Activated CD4-positive, alpha-beta T cell treated with anti-CD3 and anti-CD28 coated beads for 24 hours (primary cell): ENCODE data around the gene LRRC30.

Source experiments
- DNase-seq, 2 donors: peaks; one replicate each; pipeline ENCODE4 v3.0.0-alpha.2; 2020; ENCODE audit warnings: low read depth in 2 of 2

Gene LRRC30

DNA sequence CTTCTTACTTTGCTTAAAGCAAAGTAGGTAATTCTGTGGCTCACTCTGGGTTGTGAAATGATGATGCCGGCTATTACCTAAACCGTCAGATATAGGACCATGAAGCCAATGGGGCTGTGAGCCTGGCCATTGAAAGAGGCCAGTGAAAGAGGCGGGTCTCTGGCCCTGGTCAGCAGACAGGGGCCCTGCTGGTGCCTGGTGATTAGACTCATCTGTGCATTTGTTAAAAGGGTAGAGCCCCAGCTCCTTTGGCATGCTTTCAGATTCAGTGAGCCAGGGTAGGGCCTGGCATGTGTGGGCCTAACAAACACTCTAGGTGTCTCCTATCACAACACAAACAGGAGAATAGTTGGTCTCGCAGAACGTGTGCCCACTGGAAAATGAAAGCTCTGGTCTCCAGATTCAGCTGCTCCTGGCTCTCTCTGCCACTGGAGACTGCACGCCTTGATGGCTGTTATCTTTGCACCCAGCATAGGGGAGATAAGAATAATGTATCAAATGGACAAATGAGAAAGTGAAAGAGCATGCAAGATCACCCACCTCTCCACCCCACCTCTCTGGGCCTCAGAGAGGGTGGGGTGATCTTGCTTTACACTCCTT is 6.9 kb downstream of the LRRC30 start:
- no peak for DNase-seq

GRCh38 chr18:7242926-7243325 is 12.0 kb downstream of the LRRC30 start:
- DNase-seq = no peak

DNA sequence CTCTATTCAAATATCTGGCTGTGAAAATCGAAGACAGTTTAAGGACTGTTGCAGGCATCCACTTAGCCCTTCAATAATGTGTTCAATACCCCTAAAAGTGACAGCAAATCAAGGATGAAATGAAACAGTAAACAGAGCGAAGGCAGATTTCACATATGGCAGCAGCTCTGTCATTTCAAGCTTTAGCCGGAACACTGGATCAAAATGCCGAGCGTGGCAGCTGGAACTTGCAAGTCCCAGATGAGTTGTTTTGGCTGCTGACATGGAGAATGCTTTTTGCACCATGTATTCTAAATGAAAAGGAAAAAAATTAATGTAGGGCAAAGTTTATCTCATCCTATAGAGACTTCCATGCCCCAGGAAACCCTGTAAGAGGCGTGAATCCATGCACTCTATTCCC is 18.0 kb downstream of the LRRC30 start:
- DNase-seq = no peak

DNA sequence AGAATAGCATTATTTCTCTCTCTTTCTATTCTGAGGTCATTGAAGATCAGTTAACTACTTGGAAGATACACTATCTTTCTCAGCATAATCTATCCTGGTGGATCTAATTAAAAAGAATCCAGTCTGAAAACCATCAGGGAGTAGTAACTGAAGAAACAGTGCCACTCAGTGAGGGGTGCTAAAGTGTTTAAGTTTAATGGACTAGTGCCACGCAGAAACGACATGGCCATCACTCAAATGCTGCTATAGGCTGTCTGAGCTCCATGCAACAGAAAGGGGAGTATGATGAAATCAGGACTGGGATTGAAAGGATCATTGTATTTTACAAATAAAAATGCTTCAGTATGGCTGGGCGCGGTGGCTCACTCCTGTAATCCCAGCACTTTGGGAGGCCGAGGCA is 23.3 kb downstream of the LRRC30 start:
- no peak for DNase-seq

GRCh38 chr18:7255054-7255453 is 24.2 kb downstream of the LRRC30 start:
- no peak for DNase-seq

DNA sequence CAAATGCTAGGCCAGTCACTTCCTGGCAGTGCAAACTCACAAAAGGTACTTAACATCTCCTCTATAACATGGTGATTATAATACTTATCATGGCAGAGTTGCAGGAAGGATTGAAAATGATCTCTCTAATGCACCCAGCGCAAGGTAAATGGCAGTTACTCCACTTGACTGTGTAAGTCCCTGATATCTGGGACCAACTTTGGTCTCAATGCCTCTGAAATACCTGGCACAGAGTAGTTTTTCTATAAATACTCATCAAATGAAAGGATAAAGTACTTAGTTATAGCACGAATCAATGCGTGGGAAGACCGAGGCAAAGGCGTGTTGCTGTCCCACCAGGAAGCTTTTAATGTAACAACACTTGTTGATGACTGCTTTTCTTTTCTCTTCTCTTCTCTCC is 24.8 kb downstream of the LRRC30 start:
- no peak for DNase-seq

DNA sequence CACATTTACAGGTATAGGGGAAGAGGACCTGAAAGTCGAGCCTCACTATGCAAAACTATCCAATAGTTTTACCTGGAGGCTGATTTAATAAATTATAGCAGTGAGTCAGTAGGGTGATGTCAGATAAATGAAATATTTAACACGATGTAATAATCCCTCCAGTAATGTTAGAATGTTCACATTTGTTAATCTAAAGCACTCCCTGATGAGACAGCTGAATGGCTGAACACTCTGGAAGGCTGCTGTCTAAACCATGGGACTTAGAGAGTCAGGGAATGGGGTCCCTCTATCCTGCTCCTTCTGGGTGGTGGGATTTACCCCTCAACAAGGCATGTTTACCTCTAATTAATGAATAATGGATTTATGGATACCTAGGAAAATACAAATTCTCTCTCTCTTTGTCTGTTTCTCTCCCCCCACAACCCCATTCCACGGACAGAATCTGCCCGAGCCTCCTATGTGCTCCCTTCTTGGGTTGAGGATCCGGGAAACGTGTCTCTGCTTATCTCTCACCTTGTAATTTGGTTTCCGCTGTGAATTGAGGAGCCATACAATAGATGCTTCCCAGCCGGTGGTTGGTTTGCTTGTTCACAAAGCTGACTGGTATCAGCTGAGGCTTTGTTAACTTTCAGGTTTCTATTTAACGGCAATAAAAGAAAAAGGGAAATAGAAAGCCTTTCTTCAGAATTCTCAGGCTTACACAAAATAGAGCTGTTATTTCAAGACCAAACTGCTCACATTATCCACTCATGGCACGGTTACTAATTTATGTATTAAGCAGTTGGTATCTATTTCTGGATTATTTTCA is 25.9 kb downstream of the LRRC30 start:
- DNase-seq = no peak

DNA sequence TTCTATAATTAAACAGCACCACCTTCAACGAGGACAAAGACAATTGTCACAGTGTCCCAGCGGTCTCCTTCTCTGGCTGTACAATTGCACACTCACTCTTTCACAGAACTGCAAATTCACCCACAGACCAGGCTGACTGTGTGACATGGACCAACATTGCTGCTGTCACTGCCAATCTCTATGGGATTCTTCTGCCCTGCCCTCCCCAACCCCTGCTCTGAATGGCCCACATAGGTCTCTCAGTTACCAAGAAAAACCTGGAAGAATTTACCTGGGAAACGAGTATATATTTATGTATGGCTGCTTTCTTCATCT is 26.5 kb downstream of the LRRC30 start:
- no peak for DNase-seq

- no peak for DNase-seq
Measured at GRCh38 chr18:7259475-7259874, 28.6 kb downstream of the LRRC30 start.

GRCh38 chr18:7261199-7261598 is 30.3 kb downstream of the LRRC30 start:
- no peak for DNase-seq

DNA sequence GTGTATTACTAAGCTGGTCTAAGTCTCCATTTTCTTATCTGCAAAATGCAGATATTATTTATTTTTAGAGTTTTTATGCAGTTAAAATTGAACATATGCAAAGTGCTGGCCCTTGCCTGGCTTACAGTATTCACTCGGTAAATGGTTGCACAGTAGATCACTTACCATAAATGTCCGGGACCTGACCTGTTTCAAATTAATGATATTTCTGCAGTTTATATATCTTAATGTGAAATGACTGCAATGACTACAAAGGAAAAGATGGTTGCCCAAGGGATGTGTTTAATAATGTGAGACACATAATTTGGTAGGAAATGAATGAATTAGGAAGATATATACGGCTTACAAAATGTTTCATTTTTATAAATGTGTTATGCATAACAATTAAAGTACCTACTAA is 37.1 kb downstream of the LRRC30 start:
- DNase-seq = no peak

DNA sequence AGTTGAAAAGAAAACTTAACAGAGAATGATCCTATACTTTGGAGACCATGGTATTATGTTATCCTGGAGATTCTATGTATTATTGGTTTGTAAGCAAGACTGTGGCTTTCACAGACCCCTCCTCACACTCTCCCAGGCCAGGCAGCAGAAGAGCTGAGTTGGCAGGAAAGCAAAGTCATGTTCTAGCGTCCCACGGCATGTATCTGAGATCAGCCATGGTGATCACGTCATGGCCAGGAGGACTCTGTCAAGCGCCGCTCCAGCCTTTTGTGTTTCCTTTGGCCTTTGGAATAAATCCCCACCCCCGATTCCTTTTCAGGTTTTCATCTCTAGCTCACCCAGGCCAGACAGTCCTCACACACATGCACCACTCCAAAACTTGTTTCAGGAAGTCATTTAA is 39.1 kb downstream of the LRRC30 start:
- DNase-seq = no peak

GRCh38 chr18:7272311-7273049 is 41.6 kb downstream of the LRRC30 start:
- no peak for DNase-seq

DNA sequence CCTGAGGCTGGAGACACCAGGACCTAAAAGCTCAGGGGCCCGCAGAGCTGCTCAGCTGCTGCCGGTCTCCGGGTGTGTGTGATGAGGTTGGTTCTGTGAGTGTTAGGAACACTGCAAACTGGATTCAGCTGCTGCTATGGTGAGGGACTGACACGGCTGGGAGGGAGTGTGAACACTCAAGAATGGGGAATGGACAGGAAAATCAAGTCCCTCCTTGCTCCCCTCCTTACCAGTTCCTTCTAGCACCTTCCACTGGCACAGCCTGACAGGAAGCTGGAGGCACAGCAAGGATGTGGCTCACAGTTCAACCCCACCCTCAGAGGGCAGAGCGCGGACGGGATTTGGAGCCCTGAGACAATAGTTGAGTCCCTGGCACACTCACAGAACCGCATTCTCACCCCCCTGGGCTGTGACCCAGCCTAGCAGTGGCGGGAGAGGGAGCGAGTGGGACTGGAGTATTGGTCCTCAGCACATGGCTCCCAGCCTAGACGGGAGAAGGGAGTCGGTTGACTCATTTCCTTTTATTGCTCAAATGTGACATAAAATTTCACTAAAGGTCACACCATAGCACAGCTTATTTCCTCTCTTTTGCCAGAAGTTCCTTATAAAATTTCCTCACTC is 42.5 kb downstream of the LRRC30 start:
- no peak for DNase-seq

DNA sequence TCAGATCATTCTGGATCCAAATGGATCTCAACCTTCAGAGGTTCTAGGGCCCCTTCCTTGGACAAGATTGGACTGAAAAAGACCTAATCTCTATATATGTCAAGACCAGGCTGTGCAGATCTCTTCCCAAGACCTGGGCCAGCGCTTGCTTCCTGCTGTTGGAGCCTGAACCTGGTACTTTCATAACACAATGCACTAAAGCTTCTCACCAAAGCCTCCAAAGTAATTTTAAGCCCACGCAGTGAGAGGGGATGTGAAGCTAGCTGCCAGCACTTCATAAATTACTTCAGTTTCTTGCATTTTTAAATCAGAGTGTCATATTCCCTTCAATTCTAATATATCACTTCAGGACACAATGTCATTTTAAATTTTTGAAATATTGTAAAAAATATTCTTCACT is 50.7 kb downstream of the LRRC30 start:
- no peak for DNase-seq
